Central memory CD4-positive, alpha-beta T cell (primary cell): Measurements from ENCODE around the gene APPL1.
"Not testable (repeated sequence)": the region's sequence is repeated elsewhere in the genome, so short reads cannot be mapped to it uniquely, and the experiment has no call there.

Source experiments
- DNase-seq: peaks from one replicate; pipeline ENCODE4 v3.0.0; 2022

APPL1 gene

DNA sequence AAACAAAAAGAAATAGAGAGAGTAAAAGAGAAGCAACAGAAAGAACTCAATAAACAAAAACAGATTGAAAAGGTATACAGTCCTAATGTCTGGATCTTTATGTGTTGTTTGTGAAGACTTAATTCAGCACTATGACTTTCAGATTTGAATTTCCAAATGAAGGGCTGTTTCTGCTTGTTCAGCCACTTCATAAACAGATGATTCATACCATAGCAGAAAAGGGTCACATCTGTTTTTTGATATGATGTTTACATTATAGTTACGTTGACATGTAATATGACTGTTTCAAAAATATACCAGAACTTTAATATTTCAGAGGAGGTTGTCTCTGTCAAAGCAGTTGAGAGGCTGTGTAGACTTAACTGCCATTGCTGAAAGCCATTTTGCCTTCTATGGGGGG is 40.9 kb downstream of the APPL1 start:
- no peak for DNase-seq

DNA sequence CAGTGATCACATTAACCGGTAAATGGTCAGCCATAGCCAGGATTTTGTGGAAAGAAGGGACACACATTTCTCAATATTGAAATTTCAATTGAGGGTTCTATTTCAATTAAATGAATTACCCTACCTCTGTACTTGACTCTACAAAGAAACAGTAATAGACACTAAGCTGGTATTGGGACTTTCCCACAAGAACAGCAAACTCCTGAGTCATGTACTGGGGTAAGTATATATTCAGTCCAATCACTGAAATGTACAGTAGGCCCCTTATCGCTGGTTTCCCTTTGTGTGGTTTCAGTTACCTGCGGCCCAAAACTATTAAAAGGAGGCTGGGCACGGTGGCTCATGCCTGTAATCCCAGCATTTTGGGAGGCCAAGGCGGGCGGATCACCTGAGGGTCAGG is 47.3 kb downstream of the APPL1 start:
- no peak for DNase-seq

DNA sequence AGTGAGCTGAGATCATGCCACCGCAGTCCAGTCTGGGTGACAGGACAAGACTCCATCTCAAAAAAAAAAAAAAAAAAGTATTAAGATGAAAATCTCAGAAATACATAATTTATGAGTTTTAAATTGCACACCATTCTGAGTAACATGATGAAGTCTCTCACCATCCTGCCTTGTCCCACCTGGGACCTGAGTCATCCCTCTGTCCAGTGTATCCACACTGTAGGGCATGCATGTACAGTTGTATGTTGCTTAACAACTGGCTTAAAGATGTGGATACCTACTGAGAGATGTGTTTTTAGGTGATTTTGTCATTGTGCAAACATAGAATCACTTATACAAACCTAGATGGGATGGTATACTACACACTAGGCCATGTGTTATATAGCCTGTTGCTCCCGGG is 47.9 kb downstream of the APPL1 start:
- DNase-seq: no peak

DNA sequence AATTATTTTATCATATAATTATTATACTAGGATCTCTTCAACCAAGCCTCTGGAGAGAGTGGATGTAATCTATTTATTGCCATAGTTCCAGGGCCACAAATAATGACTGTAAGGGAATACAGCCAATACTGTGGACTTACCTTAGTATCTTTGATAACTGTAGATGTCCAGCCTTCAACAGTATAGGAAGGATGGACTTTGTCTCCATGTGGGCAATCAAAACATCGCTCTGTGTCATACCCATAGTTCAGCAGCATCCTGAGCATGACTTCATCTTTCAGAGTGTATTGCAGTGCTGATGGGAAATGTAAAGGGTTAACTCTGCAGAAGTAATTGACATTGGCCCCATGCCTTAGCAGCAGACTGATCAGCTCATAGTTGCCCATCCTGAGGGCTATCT is 50.7 kb downstream of the APPL1 start:
- no peak for DNase-seq

DNA sequence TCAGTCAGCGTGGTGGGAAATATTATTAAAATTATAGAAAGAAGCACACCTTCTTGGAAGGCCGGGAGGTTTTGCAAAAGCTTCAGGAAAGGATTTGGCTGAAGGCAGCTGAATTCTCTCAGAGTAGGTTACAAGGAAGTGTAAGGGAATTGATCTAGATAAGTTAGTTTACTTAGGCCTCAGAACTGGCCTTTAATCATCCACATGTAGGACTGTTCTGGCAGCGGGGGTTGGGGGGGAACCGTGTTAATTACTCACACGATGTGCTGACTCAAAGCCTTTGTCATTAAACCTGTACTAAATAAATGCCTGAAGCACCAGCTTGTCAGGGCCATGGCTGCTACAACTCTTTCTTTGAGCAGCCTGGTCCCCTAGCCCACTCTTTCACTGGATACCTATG is 52.2 kb downstream of the APPL1 start:
- DNase-seq: no peak

DNA sequence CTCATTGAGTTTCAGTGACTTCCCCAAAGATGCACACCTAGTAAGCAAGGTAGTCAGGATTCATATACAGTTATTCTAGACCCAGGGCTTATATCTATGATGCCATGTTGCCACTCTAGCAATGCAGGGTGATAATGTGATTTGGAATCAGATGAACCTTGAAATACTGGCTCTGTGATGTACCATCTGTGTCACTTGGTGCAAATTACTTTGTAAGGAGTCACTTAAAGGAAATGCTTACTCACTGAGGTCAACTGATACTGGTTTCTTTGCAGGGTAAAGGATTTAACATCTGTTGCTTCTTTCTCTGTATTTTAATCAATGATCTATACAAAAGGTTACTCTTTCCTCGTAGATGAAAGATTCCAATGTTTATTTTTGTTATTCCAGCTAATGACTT is 54.2 kb downstream of the APPL1 start:
- DNase-seq: no peak

DNA sequence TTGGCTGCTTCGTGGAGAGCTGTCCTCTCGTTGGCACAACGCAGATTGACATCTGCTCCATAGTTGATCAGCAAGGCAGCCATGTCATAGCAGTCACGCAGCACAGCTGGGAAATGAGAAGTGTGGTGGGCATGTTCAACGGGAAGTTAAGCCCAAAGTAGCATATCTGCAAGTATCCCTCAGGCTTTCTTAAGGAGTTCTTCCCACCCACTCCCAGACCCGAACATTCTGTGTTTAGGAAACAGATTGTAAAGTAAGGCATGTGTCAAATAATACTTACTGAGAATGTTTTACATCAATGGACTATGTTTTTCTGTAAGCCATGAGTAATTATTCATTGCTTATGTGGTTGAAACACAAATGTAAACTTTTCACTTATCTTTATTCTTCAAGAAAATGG is 55.8 kb downstream of the APPL1 start:
- DNase-seq: no peak

DNA sequence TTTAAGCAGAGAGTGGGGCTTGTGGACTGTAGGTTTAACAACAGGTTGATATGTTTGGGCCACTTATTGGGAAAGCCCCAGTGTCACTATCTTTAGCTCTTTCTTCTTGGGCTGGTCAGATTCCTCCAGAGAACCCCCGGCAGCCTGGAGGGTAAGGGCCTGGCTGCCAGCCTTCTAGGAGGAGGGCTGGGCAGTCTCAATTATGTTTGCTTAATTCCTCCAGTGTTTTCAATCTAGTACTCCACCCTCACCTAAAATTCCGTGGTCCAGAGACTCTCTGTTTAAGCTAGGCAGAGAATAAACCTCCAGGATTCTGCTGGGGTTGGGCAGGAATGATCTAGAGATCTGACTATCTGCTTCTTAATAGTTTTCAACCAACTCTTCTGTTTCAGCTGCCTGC is 59.7 kb downstream of the APPL1 start:
- no peak for DNase-seq

DNA sequence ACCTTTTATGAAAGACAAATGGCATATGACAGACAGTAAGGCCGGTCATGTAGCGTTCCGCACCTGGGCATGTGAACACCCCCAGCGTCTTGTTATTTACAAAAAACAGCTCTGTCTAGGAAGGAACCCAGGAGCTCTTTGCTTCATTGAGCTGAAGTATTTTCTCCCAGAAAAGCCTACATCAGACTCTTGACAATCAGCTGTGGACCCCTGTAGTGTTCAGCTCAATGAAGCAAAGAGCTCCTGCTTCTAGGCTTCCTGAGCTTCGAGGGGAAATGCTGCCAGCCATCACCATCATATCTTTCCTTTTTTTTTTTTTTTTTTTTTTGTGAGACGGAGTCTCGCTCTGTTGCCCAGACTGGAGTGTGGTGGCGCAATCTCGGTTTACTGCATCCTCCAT is 60.9 kb downstream of the APPL1 start:
- DNase-seq: no peak

DNA sequence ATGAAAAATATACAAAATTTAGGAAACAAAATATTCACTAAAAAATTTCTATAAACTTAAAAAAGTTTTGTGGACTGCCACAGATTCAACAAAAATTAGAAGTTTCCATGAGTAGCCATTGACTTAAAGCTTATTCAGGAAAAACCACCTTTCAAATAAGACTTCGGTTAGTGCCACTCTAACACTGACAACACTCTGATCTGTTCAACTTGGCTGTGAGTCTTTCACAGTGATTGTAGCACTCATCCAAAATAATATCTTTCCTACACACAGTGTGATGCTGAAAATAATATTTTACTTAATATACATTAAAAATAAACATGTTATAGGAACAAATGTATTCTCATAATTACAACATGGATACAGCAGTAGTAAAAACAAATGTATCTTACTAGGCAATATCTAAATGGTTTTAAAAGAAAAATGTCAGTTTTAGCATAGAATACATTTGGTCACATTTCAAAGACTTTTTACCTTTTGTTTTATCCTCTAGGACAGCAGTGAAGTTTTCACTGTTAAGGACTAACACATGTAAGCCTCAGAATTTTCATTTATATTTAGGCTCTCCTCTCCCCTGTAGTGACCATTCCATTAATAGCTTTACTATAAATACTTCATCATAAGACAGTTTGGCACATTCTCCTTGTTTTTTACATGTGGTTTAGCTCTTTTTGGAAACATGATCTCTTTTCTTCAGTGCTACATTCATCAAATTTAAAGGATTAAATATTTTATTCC is 64.8 kb downstream of the APPL1 start, which contains the start of gene ASB14:
TSS of gene ASB14 (minus strand) at position 527 of the 738 bp plus-strand sequence. CDS start 652 bp downstream, outside the sequence.
- DNase-seq: no peak

DNA sequence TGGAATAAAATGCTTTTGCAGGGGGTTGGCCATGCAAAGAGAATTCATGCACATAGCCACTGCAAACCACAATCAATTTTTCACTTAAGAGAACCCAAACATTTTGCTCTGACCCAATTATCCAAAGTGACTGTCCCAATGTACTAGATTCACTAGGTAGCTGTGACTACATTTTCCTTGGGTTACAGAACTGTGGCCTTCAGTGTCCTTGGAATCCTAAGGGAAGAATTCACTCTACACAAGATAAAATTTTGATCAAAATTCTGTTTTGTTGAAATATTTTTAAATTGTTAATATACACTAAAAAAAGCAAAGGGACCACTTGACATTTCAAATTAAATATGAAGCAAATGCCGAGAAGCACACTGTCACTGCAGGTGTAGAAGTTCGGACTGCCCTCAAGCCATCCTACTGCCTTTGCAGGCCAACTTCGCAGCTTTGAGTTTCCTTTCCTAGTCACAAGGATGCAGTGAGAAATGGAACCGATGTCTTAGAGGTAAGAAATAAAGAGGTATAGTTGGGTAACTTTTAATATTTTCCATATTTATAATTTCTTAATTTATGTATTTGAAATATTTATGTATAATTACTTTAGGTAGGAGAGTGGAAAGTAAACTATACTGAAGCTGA is 65.5 kb downstream of the APPL1 start:
- DNase-seq: no peak

DNA sequence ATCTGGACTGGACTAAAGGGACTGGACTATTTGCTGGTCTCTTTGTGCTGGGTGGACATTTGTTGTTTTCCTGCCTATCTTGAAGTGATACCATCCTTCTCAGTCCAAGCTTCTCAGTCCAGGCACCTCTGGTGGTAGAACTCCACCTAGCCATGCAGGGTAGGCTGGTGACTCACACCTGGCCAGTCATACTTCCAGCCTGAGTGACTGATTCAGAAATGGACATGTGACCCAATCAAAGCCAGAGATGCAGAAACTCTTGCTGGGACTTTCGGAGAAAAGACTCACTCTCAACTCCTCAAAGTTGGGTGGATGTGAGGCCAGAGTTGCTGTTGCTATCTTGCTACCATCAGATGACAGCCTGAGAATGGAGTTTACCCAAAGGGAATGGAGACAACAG is 70.5 kb downstream of the APPL1 start:
- no peak for DNase-seq

DNA sequence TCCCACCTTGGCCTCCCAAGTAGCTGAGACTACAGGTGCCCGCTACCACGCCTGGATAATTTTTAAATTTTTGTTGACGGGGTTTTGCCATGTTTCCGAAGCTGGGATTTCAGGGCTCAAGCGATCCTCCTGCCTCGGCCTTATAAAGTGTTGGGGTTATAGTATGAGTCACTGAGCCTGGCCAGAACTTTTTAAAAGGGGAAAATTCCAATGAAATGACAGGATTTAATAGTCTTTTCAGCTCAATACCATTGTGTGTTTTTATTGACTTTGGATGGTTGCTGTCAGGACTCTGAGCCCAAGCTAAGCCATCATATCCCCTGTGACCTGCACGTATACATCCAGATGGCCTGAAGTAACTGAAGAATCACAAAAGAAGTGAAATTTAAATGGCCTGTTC is 76.0 kb downstream of the APPL1 start:
- DNase-seq: not testable (repeated sequence)

DNA sequence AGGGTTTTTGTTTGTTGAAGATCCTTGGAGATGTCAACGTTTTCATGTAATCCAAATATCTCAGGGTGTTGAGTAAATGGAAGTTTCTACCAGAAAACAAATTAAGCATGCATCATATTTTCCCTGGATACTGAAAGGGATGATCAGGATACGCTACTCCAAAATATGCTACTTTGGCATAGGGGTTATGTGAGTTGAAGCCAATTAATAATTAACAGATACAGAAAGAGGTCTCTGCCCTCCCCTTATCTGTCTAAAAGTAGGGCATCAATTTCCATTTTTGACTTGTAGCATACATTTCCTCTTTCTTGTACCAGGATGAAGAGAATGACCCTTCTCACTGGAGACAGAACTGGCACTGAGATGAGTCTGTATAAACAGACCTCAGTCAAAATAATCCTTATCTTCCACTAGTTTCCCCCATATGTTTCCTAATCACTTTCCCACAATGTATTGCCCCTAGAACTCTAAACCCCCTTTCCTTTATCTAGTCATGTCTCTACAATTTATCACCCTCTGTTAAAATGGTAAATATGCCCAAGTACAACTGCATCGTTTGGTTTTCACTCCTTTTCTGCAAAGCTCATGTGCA is 82.3 kb downstream of the APPL1 start:
- no peak for DNase-seq

DNA sequence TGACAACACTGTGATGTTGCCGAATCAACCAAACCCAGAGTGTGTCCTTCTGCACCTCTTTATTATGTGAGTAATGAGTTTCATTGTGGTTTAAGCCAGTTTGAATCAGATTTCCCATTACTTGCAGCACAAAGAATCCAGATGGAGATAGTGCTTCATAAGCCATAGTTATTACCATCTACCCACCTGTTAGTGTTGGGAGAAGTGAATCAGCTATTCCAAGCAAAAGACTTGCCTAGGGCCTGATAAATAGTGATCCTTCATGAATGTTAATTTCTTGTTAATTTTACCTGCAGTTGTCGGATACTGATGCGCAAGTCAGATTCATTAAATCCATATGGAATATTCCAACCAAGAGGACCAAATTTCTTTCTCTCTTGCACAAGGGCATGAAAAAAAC is 86.7 kb downstream of the APPL1 start:
- no peak for DNase-seq
